Caco-2 (cell line): Measurements from ENCODE around the gene MEGF11. TPM values are rescaled to one million over a fixed set of nuclear protein-coding genes. Genes with fewer than 3 reads are reported as not detected.

Experiments
- BruUV-seq: library from RNA; stranded (reverse); fragments of 400-500 nt; replicated peaks from 2 replicates; lab custom pipeline; 2021; lab: Mats Ljungman, UMichigan
- CTCF ChIA-PET: fragments of 300-600 bp; sonication (Branson Sonifier 250); formaldehyde crosslinking; loops from one replicate; lab custom pipeline; 2022; ENCODE audit warnings: antibody characterized with exemption; lab: Charles Lee
- POLR2A ChIA-PET: fragments of 300-600 bp; sonication (Branson Sonifier 250); formaldehyde crosslinking; loops from one replicate; lab custom pipeline; 2022; ENCODE audit warnings: antibody characterized with exemption; lab: Charles Lee
- DNase-seq, 2 experiments: peaks; one replicate each; pipeline versions ENCODE4 v3.0.0 to v3.0.0-alpha.2; 2020 to 2022
- H3K27me3 ChIP-seq: replicated peaks from 2 replicates; pipeline ENCODE4 v1.6.0; 2011; ENCODE audit warnings: low read length; ENCODE audit not compliant: control insufficient read depth, insufficient read depth
- H3K36me3 ChIP-seq: 2 replicates; pipeline ENCODE4 v1.5.1; 2011; ENCODE audit warnings: low read length; ENCODE audit not compliant: control insufficient read depth, insufficient read depth
- H3K4me1 ChIP-seq: fragments of 250-450 bp; sonication (Bioruptor Pico); 2 replicates; pipeline ENCODE4 v1.5.1; 2020; ENCODE audit warnings: mild to moderate bottlenecking
- H3K4me3 ChIP-seq: 2 replicates; pipeline ENCODE4 v1.5.1; 2011; ENCODE audit warnings: low read depth, mild to moderate bottlenecking, control low read depth, low read length
- H3K9me3 ChIP-seq: fragments of 250-450 bp; sonication (Bioruptor Pico); 2 replicates; pipeline ENCODE4 v1.5.1; 2020; ENCODE audit warnings: mild to moderate bottlenecking, moderate library complexity
- H3K27ac Mint-ChIP-seq: one replicate; pipeline ENCODE4 v1.8.0; 2022; ENCODE audit warnings: mixed read lengths; ENCODE audit not compliant: unreplicated experiment
- H3K27me3 Mint-ChIP-seq: one replicate; pipeline ENCODE4 v1.8.0; 2022; ENCODE audit warnings: mixed read lengths; ENCODE audit not compliant: insufficient read depth, unreplicated experiment
- H3K36me3 Mint-ChIP-seq: one replicate; pipeline ENCODE4 v1.8.0; 2022; ENCODE audit warnings: mild to moderate bottlenecking, mixed read lengths; ENCODE audit not compliant: insufficient read depth, unreplicated experiment
- H3K4me1 Mint-ChIP-seq: one replicate; pipeline ENCODE4 v1.8.0; 2022; ENCODE audit warnings: low read depth, mixed read lengths; ENCODE audit not compliant: unreplicated experiment
- H3K4me3 Mint-ChIP-seq: one replicate; pipeline ENCODE4 v1.8.0; 2022; ENCODE audit warnings: mild to moderate bottlenecking, moderate library complexity, mixed read lengths; ENCODE audit not compliant: unreplicated experiment
- H3K9me3 Mint-ChIP-seq: one replicate; pipeline ENCODE4 v1.8.0; 2022; ENCODE audit warnings: mixed read lengths; ENCODE audit not compliant: unreplicated experiment
- CTCF ChIP-seq, 2 experiments: fragments of 200-600 bp in 1 of 2; IDR thresholded peaks; 1 replicate in 1 of 2; 2 replicates in 1 of 2; pipeline versions ENCODE4 v1.5.1 to v1.8.0; 2011 to 2022; ENCODE audit warnings: antibody characterized with exemption in 1 of 2, control low read depth in 1 of 2, inconsistent platforms in 1 of 2, low read depth in 1 of 2, low read length in 1 of 2, mild to moderate bottlenecking in 1 of 2, moderate library complexity in 1 of 2; ENCODE audit not compliant: insufficient read depth in 1 of 2, severe bottlenecking in 1 of 2, unreplicated experiment in 1 of 2
- intact Hi-C: fragments of 100-400 bp; cut with micrococcal nuclease; formaldehyde crosslinking; loops from one replicate; pipeline ENCODE4 v1.10.0; 2022; ENCODE audit not compliant: unreplicated experiment
- total RNA-seq: library from RNA; stranded (reverse); gene quantifications from 2 replicates; pipeline ENCODE4 v1.2.3, GENCODE V29; 2022

Gene MEGF11
- total RNA-seq, 1 experiment from 2014 or later = 0.66 TPM

DNA sequence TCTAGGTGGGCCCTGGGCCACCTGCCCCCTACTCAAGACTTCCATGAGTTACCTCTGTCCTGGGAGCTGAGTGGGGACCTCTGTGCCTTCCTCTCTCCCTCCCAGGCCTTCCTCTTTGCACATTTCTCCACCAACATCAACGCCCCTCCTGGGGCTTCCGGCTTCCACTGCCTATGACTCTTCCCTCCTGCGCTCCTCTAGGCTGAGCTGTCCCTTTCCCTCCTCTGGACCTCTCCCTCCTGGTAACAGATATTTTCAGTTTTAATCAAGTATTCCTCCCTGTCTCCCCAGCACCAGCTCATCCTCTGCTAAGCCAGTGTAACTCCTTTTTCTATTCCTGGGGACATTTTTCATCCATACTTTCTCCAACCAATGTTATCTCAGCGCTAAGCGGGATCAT lies 223.9 kb downstream of the MEGF11 start:
- CTCF ChIA-PET = no interaction called here
- Histone ChIP-seq H3K36me3 (no peaks in the 10 kb centered on the region), H3K27me3 (no peaks in the 10 kb centered on the region), H3K4me3 (no peak overlapping the region), H3K4me1 (no peaks in the 10 kb centered on the region), H3K9me3 (peaks cover 3% of the 10 kb centered on the region; the same call in 1 of the 2 replicates)
- Mint-ChIP-seq H3K4me3 (no peak overlapping the region), H3K9me3 (peaks cover 11% of the 10 kb centered on the region), H3K4me1 (no peaks in the 10 kb centered on the region), H3K27ac (no peak overlapping the region), H3K36me3 (no peaks in the 10 kb centered on the region), H3K27me3 (peaks cover 16% of the 10 kb centered on the region)
- POLR2A ChIA-PET = no interaction called here
- intact Hi-C loops = no loop called here
- DNase-seq = no peak
- BruUV-seq = no TSS peak
- no peak for TF ChIP-seq CTCF (IDR thresholded peaks at IDR 0.05; ENCODE audit: insufficient read depth in 1 of 2, low read depth in 1 of 2, low read length in 1 of 2, severe bottlenecking in 1 of 2, unreplicated experiment in 1 of 2)

- H3K27me3 ChIP-seq = no peaks in the 10 kb centered on the region
- no peak overlapping the region for H3K4me3 ChIP-seq
- Mint-ChIP-seq H3K27me3 (peaks cover 16% of the 10 kb centered on the region), H3K27ac (no peak overlapping the region), H3K9me3 (peaks cover 4% of the 10 kb centered on the region), H3K36me3 (no peaks in the 10 kb centered on the region), H3K4me1 (no peaks in the 10 kb centered on the region), H3K4me3 (no peak overlapping the region)
- intact Hi-C loops = no loop called here
- H3K4me1 ChIP-seq = no peaks in the 10 kb centered on the region
- H3K36me3 ChIP-seq = no peaks in the 10 kb centered on the region
- TF ChIP-seq CTCF (IDR thresholded peaks at IDR 0.05; ENCODE audit: insufficient read depth in 1 of 2, low read depth in 1 of 2, low read length in 1 of 2, severe bottlenecking in 1 of 2, unreplicated experiment in 1 of 2) = no peak
- DNase-seq = no peak
- BruUV-seq = no TSS peak
- peaks cover 1% of the 10 kb centered on the region; the same call in 1 of the 2 replicates for H3K9me3 ChIP-seq
- ChIA-PET CTCF (no interaction called here), POLR2A (no interaction called here)
Observed at GRCh38 chr15:66027268-66027805, 226.2 kb downstream of the MEGF11 start.

GRCh38 chr15:66025972-66026371 lies 227.6 kb downstream of the MEGF11 start:
- no peaks in the 10 kb centered on the region for H3K9me3 Mint-ChIP-seq
- H3K36me3 Mint-ChIP-seq = peaks cover 5% of the 10 kb centered on the region
- no peak for TF ChIP-seq CTCF (IDR thresholded peaks at IDR 0.05; ENCODE audit: insufficient read depth in 1 of 2, low read depth in 1 of 2, low read length in 1 of 2, severe bottlenecking in 1 of 2, unreplicated experiment in 1 of 2)
- POLR2A ChIA-PET = no interaction called here
- intact Hi-C loops = no loop called here
- peaks cover 16% of the 10 kb centered on the region for H3K27me3 Mint-ChIP-seq
- no TSS peak for BruUV-seq
- no peaks in the 10 kb centered on the region for H3K4me1 Mint-ChIP-seq
- Histone ChIP-seq H3K27me3 (no peaks in the 10 kb centered on the region), H3K4me1 (no peaks in the 10 kb centered on the region), H3K9me3 (no peaks in the 10 kb centered on the region), H3K4me3 (no peak overlapping the region), H3K36me3 (no peaks in the 10 kb centered on the region)
- H3K4me3 Mint-ChIP-seq = no peak overlapping the region
- CTCF ChIA-PET = no interaction called here
- no peak for DNase-seq
- no peak overlapping the region for H3K27ac Mint-ChIP-seq
